BLaER1 treated with 17β-estradiol and CSF1 and Interleukin-3, amounts not matched to agents 10 nM and 100 nM (cell line): ENCODE measurements around the gene NLRP10.
A peak's percentile ranks its signal among the peaks of the same experiment; 100 is the strongest.
"Not testable (repeated sequence)": the region's sequence is repeated elsewhere in the genome, so short reads cannot be mapped to it uniquely, and the experiment has no call there.

ENCODE experiments used
- H3K27ac ChIP-seq, 11 experiments: shearing (Covaris generic); formaldehyde crosslinking; 2 replicates each; pipeline ENCODE4 v1.8.1; 2022
- H3K27me3 ChIP-seq, 11 experiments: shearing (Covaris generic); formaldehyde crosslinking; 2 replicates each; pipeline ENCODE4 v1.8.1; 2022
- H3K36me3 ChIP-seq, 11 experiments: shearing (Covaris generic); formaldehyde crosslinking; 2 replicates each; pipeline ENCODE4 v1.8.1; 2022
- H3K4me1 ChIP-seq, 10 experiments: shearing (Covaris generic); formaldehyde crosslinking; 2 replicates each; pipeline ENCODE4 v1.8.1; 2022
- H3K4me2 ChIP-seq, 11 experiments: shearing (Covaris generic); formaldehyde crosslinking; 2 replicates each; pipeline ENCODE4 v1.8.1; 2022
- H3K4me3 ChIP-seq, 10 experiments: shearing (Covaris generic); formaldehyde crosslinking; 2 replicates each; pipeline ENCODE4 v1.8.1; 2022
- H3K9ac ChIP-seq, 11 experiments: shearing (Covaris generic); formaldehyde crosslinking; 2 replicates each; pipeline ENCODE4 v1.8.1; 2022
- H3K9me3 ChIP-seq, 11 experiments: shearing (Covaris generic); formaldehyde crosslinking; replicated peaks in 1 of 11; 2 replicates each; pipeline ENCODE4 v1.8.1; 2022
- H4K20me1 ChIP-seq, 11 experiments: shearing (Covaris generic); formaldehyde crosslinking; 2 replicates each; pipeline ENCODE4 v1.8.1; 2022
- Cebpa-rat ChIP-seq, 11 experiments: shearing (Covaris generic); IDR thresholded peaks; 2 replicates each; pipeline ENCODE4 v1.8.1; 2022

NLRP10 gene

DNA sequence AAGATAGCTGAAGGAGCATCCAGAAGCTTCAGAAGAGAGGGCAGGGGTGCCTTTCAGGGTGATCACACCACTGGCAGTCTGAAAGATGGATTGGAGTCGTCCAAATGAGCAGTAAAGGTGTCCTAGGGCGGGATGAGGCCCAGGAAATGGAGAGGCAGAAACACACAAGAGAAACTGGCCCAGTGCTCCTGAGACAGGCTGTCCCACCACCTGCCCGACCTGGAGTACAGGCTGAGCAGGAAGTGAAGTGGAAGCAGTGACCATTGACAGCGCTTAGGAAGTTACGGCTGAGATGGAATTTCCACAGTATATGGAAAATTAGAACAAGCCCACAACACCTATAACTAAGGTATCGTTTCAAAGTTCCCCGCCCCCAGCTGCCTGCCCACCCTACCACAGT is 37.9 kb upstream of the NLRP10 start:
- peaks cover 22 to 33% (median 25%) of the 10 kb centered on the region in 11 experiments for H3K36me3 ChIP-seq
- no peak overlapping the region for H3K4me2 ChIP-seq
- peaks cover 0 to 3% (median under 1%) of the 10 kb centered on the region in 10 experiments; a peak in 4 of 20 replicates for H3K4me1 ChIP-seq
- H3K27me3 ChIP-seq = no peaks in the 10 kb centered on the region
- no peak overlapping the region for H3K27ac ChIP-seq
- H3K9me3 ChIP-seq = no peaks in the 10 kb centered on the region
- H3K4me3 ChIP-seq = no peak overlapping the region
- no peak overlapping the region for H3K9ac ChIP-seq
- H4K20me1 ChIP-seq = peaks cover 0 to 8% (median 0%) of the 10 kb centered on the region in 11 experiments; a peak in 6 of 22 replicates
- no peak for TF ChIP-seq Cebpa-rat (IDR thresholded peaks at IDR 0.05)

DNA sequence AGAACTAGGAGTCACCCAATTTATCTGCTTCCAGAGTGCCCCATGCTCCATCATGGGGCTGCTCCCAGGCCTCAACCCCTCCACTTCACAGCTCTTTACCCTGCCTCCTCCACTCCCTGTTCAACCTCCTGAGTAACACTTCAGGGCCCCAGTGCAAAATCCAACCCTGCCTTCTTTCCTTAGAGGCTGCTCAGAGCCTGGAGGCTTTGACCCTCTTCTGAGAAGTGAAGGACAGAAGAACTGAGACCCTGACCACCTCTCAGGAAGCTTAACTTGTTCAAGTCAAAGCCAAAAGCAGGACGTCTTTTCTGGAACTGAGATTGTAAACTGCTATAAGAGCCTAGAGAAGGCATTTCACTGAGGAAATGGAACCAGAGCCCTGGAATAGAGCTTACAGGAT is 37.4 kb upstream of the NLRP10 start:
- no peak overlapping the region for H3K9ac ChIP-seq
- H3K9me3 ChIP-seq = no peaks in the 10 kb centered on the region
- no peak overlapping the region for H3K4me2 ChIP-seq
- 0 out of 22 replicates have a peak overlapping the region, but pooled peaks of 1 of the 11 experiments have one; percentile 13 for H3K27ac ChIP-seq
- TF ChIP-seq Cebpa-rat (IDR thresholded peaks at IDR 0.05) = no peak
- no peak overlapping the region for H3K4me3 ChIP-seq
- no peaks in the 10 kb centered on the region for H3K4me1 ChIP-seq
- H3K36me3 ChIP-seq = peaks cover 27 to 38% (median 30%) of the 10 kb centered on the region in 11 experiments
- no peaks in the 10 kb centered on the region for H3K27me3 ChIP-seq
- H4K20me1 ChIP-seq = peaks cover 0 to 8% (median 0%) of the 10 kb centered on the region in 11 experiments; a peak in 6 of 22 replicates

DNA sequence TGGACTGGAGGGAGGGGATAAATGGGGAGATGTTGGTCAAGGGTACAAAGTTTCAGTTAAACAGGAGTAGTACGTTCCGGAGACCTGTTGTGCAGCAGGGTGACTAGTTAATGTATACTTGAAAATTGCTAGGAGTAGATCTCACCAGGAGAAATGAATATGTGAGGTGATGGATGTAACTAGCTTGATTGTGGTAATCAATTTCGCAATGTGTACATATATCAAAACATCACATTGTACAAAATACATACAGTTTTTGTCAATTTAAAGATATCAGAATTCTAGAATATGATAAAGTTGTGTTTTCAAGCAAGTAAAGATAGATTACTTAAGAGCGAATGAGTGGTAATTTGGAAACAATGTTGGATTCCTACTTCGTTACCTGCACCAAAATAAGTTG is 35.1 kb upstream of the NLRP10 start:
- Histone ChIP-seq H3K4me2 (no peak overlapping the region), H3K9me3 (no peaks in the 10 kb centered on the region), H3K36me3 (peaks cover 50 to 61% (median 53%) of the 10 kb centered on the region in 11 experiments), H3K4me3 (no peak overlapping the region), H3K4me1 (peaks cover 0 to 12% (median 5%) of the 10 kb centered on the region in 10 experiments; a peak in 15 of 20 replicates), H4K20me1 (peaks cover 0 to 8% (median 0%) of the 10 kb centered on the region in 11 experiments; a peak in 5 of 22 replicates), H3K27me3 (no peaks in the 10 kb centered on the region), H3K27ac (no peak overlapping the region), H3K9ac (no peak overlapping the region)
- TF ChIP-seq Cebpa-rat (IDR thresholded peaks at IDR 0.05) = peak in 1 of 11 experiments; percentile 49; a peak in 1 of 22 replicates

DNA sequence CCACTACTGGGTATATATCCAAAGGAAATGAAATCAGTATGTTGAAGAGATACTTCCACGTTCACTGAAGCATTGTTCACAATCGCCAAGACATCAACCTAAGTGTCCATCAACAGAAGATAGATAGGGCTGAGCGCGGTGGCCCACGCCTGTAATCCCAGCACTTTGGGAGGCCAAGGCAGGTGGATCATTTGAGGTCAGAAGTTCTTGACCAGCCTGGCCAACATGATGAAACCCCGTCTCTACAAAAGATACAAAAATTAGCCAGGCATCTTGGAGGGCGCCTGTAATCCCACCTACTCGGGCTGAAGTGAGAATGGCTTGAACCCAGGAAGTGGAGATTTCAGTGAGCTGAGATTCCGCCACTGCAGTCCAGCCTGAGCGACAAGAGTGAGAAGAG is 34.5 kb upstream of the NLRP10 start:
- Histone ChIP-seq H3K27ac (no peak overlapping the region), H3K27me3 (no peaks in the 10 kb centered on the region), H3K4me2 (no peak overlapping the region), H3K4me3 (no peak overlapping the region), H3K36me3 (peaks cover 56 to 67% (median 59%) of the 10 kb centered on the region in 11 experiments), H3K9ac (no peak overlapping the region), H3K9me3 (no peaks in the 10 kb centered on the region), H3K4me1 (peaks cover 0 to 18% (median 11%) of the 10 kb centered on the region in 10 experiments; a peak in 18 of 20 replicates), H4K20me1 (peaks cover 0 to 8% (median 0%) of the 10 kb centered on the region in 11 experiments; a peak in 6 of 22 replicates)
- no peak for TF ChIP-seq Cebpa-rat (IDR thresholded peaks at IDR 0.05)

DNA sequence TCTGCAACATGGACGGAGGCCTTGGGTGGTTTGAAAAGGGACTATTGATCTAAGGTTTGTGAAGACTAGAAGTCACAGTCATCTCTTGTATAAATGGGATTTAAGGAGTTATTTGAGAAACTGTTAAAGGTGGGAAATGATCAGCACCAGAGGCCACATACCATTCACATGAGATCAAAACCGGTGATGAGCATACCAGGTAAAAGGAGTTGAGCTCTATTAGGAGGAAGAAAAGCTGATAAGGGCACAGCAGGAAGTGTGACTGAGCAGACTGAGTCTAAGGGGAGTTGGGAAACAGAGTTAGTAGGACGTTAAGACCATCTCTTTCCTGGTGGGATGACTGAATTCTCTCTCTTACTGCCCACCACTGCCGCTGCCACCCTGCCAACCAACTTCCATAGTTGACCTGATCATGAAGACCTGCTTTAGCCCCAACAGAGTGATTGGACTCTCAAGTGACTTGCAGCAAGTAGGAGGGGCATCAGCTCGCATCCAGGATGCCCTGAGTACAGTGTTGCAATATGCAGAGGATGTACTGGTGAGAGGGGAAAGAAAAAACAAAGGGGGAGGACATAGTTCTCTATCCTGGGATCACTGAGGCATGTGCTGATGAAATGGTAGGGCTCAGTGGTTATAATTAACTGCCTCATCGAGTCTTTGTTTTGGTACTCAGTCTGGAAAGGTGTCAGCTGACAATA is 29.5 kb upstream of the NLRP10 start:
- Histone ChIP-seq H3K9me3 (no peaks in the 10 kb centered on the region), H3K9ac (peak overlapping the region in 8 of 11 experiments; percentile 38 to 69 (median 60); a peak in 13 of 22 replicates), H3K4me3 (peak overlapping the region in 4 of 10 experiments; percentile 9 to 42 (median 14); a peak in 3 of 20 replicates), H3K36me3 (peaks cover 90 to 100% (median 100%) of the 10 kb centered on the region in 11 experiments), H3K27ac (peak overlapping the region in 8 of 11 experiments; percentile 52 to 92 (median 74); a peak in 17 of 22 replicates), H3K4me2 (peak overlapping the region in 10 of 11 experiments; percentile 4 to 87 (median 70); a peak in 18 of 22 replicates), H4K20me1 (peaks cover 0 to 55% (median 30%) of the 10 kb centered on the region in 11 experiments; a peak in 15 of 22 replicates), H3K4me1 (peaks cover 12 to 68% (median 59%) of the 10 kb centered on the region in 10 experiments), H3K27me3 (no peaks in the 10 kb centered on the region)
- peak in 7 of 11 experiments; percentile 46 to 80 (median 64); a peak in 13 of 22 replicates for TF ChIP-seq Cebpa-rat (IDR thresholded peaks at IDR 0.05)

DNA sequence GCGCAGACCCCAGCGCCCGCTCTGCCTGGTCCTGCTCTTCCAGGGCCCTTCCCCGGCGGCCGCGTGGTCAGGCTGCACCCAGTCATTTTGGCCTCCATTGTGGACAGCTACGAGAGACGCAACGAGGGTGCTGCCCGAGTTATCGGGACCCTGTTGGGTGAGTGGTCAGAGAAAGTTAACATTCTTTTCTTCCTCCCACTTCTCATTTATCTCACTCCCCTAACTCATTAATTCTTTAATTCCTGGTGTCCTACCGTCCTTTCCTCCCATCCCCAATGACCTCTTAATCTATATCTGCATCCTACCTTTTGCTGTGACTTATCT is 22.3 kb upstream of the NLRP10 start:
- peaks cover 27 to 48% (median 45%) of the 10 kb centered on the region in 11 experiments for H3K36me3 ChIP-seq
- H3K27me3 ChIP-seq, H3K9me3 ChIP-seq: not testable (repeated sequence)
- H4K20me1 ChIP-seq = peaks cover 0 to 48% (median 38%) of the 10 kb centered on the region in 11 experiments; a peak in 15 of 22 replicates
- H3K4me1 ChIP-seq = peaks cover 33 to 66% (median 56%) of the 10 kb centered on the region in 10 experiments
- peak overlapping the region; percentile 76 to 95 (median 88) for H3K4me3 ChIP-seq
- H3K27ac ChIP-seq = peak overlapping the region; percentile 50 to 92 (median 83); a peak in 21 of 22 replicates
- peak overlapping the region; percentile 81 to 93 (median 85) for H3K9ac ChIP-seq
- H3K4me2 ChIP-seq = peak overlapping the region; percentile 87 to 98 (median 97)

DNA sequence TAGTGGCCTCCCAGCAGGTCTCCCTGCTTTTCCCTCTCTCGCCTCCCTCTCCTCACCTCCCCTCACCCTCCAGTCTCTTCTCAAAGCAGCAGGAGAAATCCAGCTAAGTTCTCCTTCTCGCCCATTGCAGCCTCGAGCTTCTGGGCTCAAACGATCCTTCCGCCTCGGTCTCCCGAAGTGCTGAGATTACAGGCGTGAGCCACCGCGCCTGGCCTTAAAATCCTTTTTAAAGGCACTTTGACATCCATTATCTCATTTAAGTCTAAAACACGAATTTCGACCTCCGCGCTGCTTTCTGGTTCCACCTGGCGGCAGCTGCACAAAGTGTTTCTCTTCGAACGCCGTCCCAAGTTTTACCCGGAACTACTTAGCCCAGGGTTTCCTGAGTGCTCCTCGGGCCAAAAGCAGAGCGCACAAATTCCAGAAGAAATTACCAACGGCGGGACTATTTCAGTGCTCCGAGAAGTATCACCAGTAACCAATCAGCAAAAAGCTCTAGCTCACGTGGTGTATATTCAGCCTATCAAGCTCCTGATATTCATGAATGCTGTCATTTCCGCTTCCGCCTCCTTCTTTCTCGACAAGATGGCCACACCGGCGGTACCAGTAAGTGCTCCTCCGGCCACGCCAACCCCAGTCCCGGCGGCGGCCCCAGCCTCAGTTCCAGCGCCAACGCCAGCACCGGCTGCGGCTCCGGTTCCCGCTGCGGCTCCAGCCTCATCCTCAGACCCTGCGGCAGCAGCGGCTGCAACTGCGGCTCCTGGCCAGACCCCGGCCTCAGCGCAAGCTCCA is 21.7 kb upstream of the NLRP10 start, which contains the start of gene EIF3F:
Gene EIF3F, plus strand, starts transcription at position 570 of the 792 bp plus-strand sequence. Its CDS starts 16 bp downstream, at position 586.
- Histone ChIP-seq H3K9me3 (no peaks in the 10 kb centered on the region), H3K4me2 (peak within 1 kb of the TSS; percentile 87 to 98 (median 97)), H3K36me3 (peaks cover 21 to 43% (median 39%) of the 10 kb centered on the region in 11 experiments), H3K4me1 (peaks cover 33 to 60% (median 50%) of the 10 kb centered on the region in 10 experiments), H3K9ac (peak within 1 kb of the TSS; percentile 81 to 93 (median 85)), H3K27ac (peak within 1 kb of the TSS; percentile 51 to 92 (median 83); a peak in 21 of 22 replicates), H3K4me3 (peak within 1 kb of the TSS; percentile 76 to 95 (median 88)), H3K27me3 (no peaks in the 10 kb centered on the region), H4K20me1 (peaks cover 0 to 42% (median 35%) of the 10 kb centered on the region in 11 experiments; a peak in 15 of 22 replicates)
- TF ChIP-seq Cebpa-rat (IDR thresholded peaks at IDR 0.05) = no peak

DNA sequence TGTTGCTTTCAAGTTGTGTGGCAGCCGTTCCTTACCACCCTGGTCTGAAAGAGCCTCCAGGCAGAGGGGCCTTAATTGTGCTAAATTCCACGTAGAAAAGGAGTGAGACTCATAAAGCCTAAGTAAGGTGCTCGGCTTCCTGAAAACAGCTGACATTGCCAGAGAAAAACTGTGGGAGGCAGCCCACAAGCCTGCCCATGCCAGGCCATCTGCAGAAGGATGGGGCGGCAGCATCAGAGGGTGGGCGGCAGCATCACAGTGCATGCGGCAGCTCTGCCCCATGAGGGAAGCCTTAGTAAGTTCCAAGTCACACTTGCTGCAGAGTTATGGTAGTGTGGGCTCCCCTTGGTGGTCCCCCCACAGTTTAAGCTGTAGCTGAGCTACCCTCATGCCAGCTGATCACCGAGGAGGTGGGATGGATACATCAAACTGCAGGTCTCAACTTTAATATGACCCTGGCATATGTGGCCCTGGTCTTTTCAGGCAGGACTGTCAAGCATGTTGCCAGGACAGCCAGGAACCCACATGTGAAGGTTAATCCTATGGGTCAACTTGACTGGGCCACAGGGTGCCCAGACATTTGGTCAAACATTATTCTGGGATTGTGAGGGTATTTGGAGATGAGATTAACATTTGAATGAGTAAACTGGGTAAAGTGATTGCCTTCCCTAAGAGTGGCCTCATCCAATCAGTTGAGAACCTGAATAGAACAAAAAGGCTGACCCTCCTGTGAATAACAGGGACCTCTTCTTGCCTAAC is 18.8 kb upstream of the NLRP10 start:
- no peak for TF ChIP-seq Cebpa-rat (IDR thresholded peaks at IDR 0.05)
- no peak overlapping the region for H3K4me3 ChIP-seq
- H4K20me1 ChIP-seq = peaks cover 0 to 12% (median 11%) of the 10 kb centered on the region in 11 experiments; a peak in 10 of 22 replicates
- no peak overlapping the region for H3K4me2 ChIP-seq
- H3K27ac ChIP-seq = no peak overlapping the region
- H3K9me3 ChIP-seq = no peaks in the 10 kb centered on the region
- H3K36me3 ChIP-seq = peaks cover 3 to 13% (median 10%) of the 10 kb centered on the region in 11 experiments
- peaks cover 19 to 31% (median 25%) of the 10 kb centered on the region in 10 experiments for H3K4me1 ChIP-seq
- no peaks in the 10 kb centered on the region for H3K27me3 ChIP-seq
- H3K9ac ChIP-seq = no peak overlapping the region
